AG04449 (cell line): ENCODE results near the gene SHISAL2A.
A peak's percentile ranks its signal among the peaks of the same experiment; 100 is the strongest.

Experiments
- CTCF ChIA-PET: fragments of 350-600 bp; formaldehyde crosslinking; extraction: SDS; loops from one replicate; lab custom pipeline; 2021; ENCODE audit warnings: antibody characterized with exemption; lab: Yijun Ruan, JAX
- POLR2A ChIA-PET: fragments of 400-600, 350-600 bp; formaldehyde crosslinking; extraction: SDS; loops from one replicate; lab custom pipeline; 2020; ENCODE audit warnings: antibody characterized with exemption, inconsistent platforms; lab: Yijun Ruan, JAX
- DNase-seq: peaks from one replicate; pipeline ENCODE4 v3.0.0-alpha.2; 2010; ENCODE audit warnings: low read depth, low spot score
- H3K4me3 ChIP-seq: 2 replicates; pipeline ENCODE4 v1.5.1; 2011; ENCODE audit warnings: low read depth, mild to moderate bottlenecking, control low read depth, low read length
- TF ChIP-seq, protein P1 (sequence below): IDR thresholded peaks from one replicate; pipeline ENCODE4 v1.5.1; 2011; ENCODE audit warnings: mild to moderate bottlenecking, moderate library complexity, low read length, control low read depth, inconsistent platforms; ENCODE audit not compliant: insufficient read depth; ENCODE audit errors: missing control alignments

The SHISAL2A gene

DNA sequence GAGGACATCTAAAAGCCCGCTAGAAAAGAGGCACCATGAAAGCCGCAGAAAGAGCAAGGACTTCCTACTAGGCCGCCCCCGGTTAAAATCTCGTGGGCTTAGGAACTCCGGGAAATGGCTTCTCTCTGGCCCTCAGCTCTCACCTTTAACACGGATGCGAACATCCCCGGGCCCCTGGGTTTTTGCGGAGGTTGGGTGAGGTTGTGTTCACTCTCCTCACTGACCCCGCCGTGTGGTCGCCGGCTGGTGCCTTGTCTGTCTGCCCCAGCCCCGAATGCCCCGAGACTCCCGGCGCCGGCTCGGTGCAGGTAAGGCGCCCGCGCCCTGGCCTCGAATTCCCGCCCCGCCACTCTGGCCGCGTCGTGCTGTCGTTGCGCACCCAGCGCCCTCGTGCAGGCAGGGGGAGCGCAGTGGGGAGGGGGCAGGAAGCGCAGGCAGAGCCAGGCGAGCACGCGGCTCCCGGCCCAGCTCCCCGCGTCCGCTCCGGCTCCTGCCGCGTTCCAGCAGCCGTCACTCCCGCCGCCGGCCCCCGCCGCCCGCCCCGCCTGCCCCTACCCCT is at the start of gene SHISAL2A:
SHISAL2A (plus strand) TSS at position 437 of the 559 bp plus-strand sequence. CDS start 326 bp downstream, outside the sequence.
- TF ChIP-seq, protein P1, sequence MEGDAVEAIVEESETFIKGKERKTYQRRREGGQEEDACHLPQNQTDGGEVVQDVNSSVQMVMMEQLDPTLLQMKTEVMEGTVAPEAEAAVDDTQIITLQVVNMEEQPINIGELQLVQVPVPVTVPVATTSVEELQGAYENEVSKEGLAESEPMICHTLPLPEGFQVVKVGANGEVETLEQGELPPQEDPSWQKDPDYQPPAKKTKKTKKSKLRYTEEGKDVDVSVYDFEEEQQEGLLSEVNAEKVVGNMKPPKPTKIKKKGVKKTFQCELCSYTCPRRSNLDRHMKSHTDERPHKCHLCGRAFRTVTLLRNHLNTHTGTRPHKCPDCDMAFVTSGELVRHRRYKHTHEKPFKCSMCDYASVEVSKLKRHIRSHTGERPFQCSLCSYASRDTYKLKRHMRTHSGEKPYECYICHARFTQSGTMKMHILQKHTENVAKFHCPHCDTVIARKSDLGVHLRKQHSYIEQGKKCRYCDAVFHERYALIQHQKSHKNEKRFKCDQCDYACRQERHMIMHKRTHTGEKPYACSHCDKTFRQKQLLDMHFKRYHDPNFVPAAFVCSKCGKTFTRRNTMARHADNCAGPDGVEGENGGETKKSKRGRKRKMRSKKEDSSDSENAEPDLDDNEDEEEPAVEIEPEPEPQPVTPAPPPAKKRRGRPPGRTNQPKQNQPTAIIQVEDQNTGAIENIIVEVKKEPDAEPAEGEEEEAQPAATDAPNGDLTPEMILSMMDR: no peak
- ChIA-PET CTCF (interaction anchor here (0.9 kb wide), 1 partner anchor 19 kb away, joined by 4 read pairs; no protein-coding TSS in a partner anchor), POLR2A (no interaction called here)
- peak within 1 kb of the TSS; percentile 46 for H3K4me3 ChIP-seq
- no peak for DNase-seq

- TF ChIP-seq, protein P1: no peak
- DNase-seq: no peak
- ChIA-PET POLR2A (no interaction called here), CTCF (no interaction called here)
- H3K4me3 ChIP-seq: no peak overlapping the region
Measured at GRCh38 chr1:52585474-52585873, 47.5 kb upstream of the SHISAL2A start.

GRCh38 chr1:52588027-52588426 is 44.9 kb upstream of the SHISAL2A start:
- TF ChIP-seq, protein P1: no peak
- no peak overlapping the region for H3K4me3 ChIP-seq
- ChIA-PET POLR2A (no interaction called here), CTCF (no interaction called here)
- DNase-seq: no peak

- no peak for DNase-seq
- TF ChIP-seq, protein P1: no peak
- H3K4me3 ChIP-seq: no peak overlapping the region
- ChIA-PET CTCF (no interaction called here), POLR2A (no interaction called here)
Measured at GRCh38 chr1:52588535-52588934, 44.4 kb upstream of the SHISAL2A start.

DNA sequence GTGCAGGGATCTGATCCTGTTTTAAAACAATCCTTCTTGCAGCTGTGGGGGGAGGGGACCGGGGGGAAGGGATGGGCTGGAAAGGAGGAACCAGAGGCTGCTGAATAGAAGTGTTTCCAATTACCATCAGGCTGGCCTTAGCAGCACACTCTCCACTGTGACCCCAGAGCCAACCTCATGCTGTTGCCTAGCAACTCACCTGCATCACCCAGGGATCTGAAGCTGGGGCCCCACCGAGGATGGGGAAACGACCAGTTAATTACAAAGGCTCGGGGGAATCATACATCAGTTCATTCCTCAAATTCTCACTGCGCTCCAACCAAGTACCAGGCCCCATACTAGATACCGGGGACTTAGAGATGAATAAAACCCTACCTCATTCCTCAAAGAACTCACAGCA is 42.7 kb upstream of the SHISAL2A start:
- DNase-seq: no peak
- TF ChIP-seq, protein P1: no peak
- POLR2A ChIA-PET: interaction anchor here (0.6 kb wide), 1 partner anchor 121 kb away, joined by 3 read pairs; no protein-coding TSS in a partner anchor
- CTCF ChIA-PET: no interaction called here
- H3K4me3 ChIP-seq: no peak overlapping the region

- TF ChIP-seq, protein P1: no peak
- DNase-seq: no peak
- CTCF ChIA-PET: interaction anchor here (1.5 kb wide), 1 partner anchor 94 kb away, joined by 4 read pairs; no protein-coding TSS in a partner anchor
- H3K4me3 ChIP-seq: no peak overlapping the region
- POLR2A ChIA-PET: no interaction called here
Measured at GRCh38 chr1:52592637-52593323, 40.2 kb upstream of the SHISAL2A start.
